Lower lobe of right lung (tissue), 2 donors: ENCODE results near the gene ABTB2. TPM values are rescaled to one million over a fixed set of nuclear protein-coding genes. Genes with fewer than 3 reads are reported as not detected.
A peak's percentile ranks its signal among the peaks of the same experiment; 100 is the strongest.

Source experiments
- ATAC-seq, 2 donors: fragments of 200-7000 bp; cut with Tn5 transposase; one replicate each; pipeline ENCODE4 v1.9.1; 2020 to 2022; ENCODE audit warnings: mild to moderate bottlenecking in 2 of 2, moderate library complexity in 2 of 2
- DNase-seq: peaks from one replicate; pipeline ENCODE4 v3.0.0-alpha.2; 2020
- H3K27ac ChIP-seq: fragments of 200-600 bp; one replicate; pipeline ENCODE4 v1.8.0; 2022
- H3K27me3 ChIP-seq: fragments of 200-600 bp; one replicate; pipeline ENCODE4 v1.8.0; 2022; ENCODE audit warnings: low read depth
- H3K36me3 ChIP-seq: fragments of 200-600 bp; one replicate; pipeline ENCODE4 v1.8.0; 2022; ENCODE audit warnings: mild to moderate bottlenecking
- H3K4me1 ChIP-seq: fragments of 200-600 bp; one replicate; pipeline ENCODE4 v1.8.0; 2022
- H3K4me3 ChIP-seq: fragments of 200-600 bp; one replicate; pipeline ENCODE4 v1.8.0; 2022; ENCODE audit warnings: mild to moderate bottlenecking
- H3K9me3 ChIP-seq: fragments of 200-600 bp; one replicate; pipeline ENCODE4 v1.8.0; 2022
- CTCF ChIP-seq: fragments of 200-600 bp; IDR thresholded peaks from one replicate; pipeline ENCODE4 v1.8.0; 2022; ENCODE audit warnings: antibody characterized with exemption, mild to moderate bottlenecking
- intact Hi-C: fragments of 100-400 bp; cut with DNase I; formaldehyde crosslinking; loops from one replicate; pipeline ENCODE4 v1.11.0; 2022
- total RNA-seq: library from RNA; stranded (reverse); fragmentation: NEBNext Ultra II Directional; extraction: Animal tissue kit (Norgen Biotek cat#: 25700); gene quantifications from one replicate; pipeline ENCODE4 v1.2.1, GENCODE V29; 2021
- donor health status: DM: no; HTN: yes; CAD: no; lungs with severe emphysema.

Gene ABTB2
- total RNA-seq, 1 donor from 2014 or later, result 2.7 TPM

GRCh38 chr11:34178209-34178821 lies 179.5 kb downstream of the ABTB2 start:
- Histone ChIP-seq H3K27ac (no peak overlapping the region), H3K9me3 (no peaks in the 10 kb centered on the region), H3K4me1 (peaks cover 14% of the 10 kb centered on the region), H3K36me3 (no peaks in the 10 kb centered on the region), H3K27me3 (no peaks in the 10 kb centered on the region), H3K4me3 (no peak overlapping the region)
- intact Hi-C loops, result no loop called here
- TF ChIP-seq CTCF, result no peak
- ATAC-seq (no peak), DNase-seq (no peak)

- DNase-seq, result no peak
- intact Hi-C loops, result no loop called here
- TF ChIP-seq CTCF, result no peak
These were observed 181.0 kb downstream of the ABTB2 start for GRCh38 chr11:34176751-34177209.

GRCh38 chr11:34175284-34176019 lies 182.4 kb downstream of the ABTB2 start:
- Histone ChIP-seq H3K9me3 (no peaks in the 10 kb centered on the region), H3K4me3 (no peak overlapping the region), H3K36me3 (no peaks in the 10 kb centered on the region), H3K4me1 (peaks cover 14% of the 10 kb centered on the region), H3K27ac (no peak overlapping the region), H3K27me3 (peaks cover 7% of the 10 kb centered on the region)
- intact Hi-C loops, result no loop called here
- no peak for TF ChIP-seq CTCF
- DNase-seq (no peak), ATAC-seq (no peak)

More at GRCh38 chr11:34176751-34177209, 181.0 kb downstream of the ABTB2 start:
- no peak overlapping the region for H3K27ac ChIP-seq
- no peaks in the 10 kb centered on the region for H3K9me3 ChIP-seq
- H3K4me3 ChIP-seq, result no peak overlapping the region
- no peaks in the 10 kb centered on the region for H3K36me3 ChIP-seq
- H3K27me3 ChIP-seq, result peaks cover 7% of the 10 kb centered on the region
- ATAC-seq, result no peak
- peaks cover 14% of the 10 kb centered on the region for H3K4me1 ChIP-seq

- H3K9me3 ChIP-seq, result no peaks in the 10 kb centered on the region
- peak; percentile 96 to 99 for ATAC-seq
- peak; percentile 92 for TF ChIP-seq CTCF
- H3K36me3 ChIP-seq, result no peaks in the 10 kb centered on the region
- intact Hi-C loops, result loop anchor here (5.0 kb wide), 1 partner anchor 183 kb away; the partner anchor contains the start of gene ABTB2
- H3K4me3 ChIP-seq, result peak overlapping the region; percentile 36
- peak; percentile 88 for DNase-seq
- H3K4me1 ChIP-seq, result peaks cover 14% of the 10 kb centered on the region
- H3K27ac ChIP-seq, result no peak overlapping the region
- H3K27me3 ChIP-seq, result peaks cover 7% of the 10 kb centered on the region
These were observed 183.3 kb downstream of the ABTB2 start for GRCh38 chr11:34174412-34175041.

GRCh38 chr11:34173050-34173449 lies 184.8 kb downstream of the ABTB2 start:
- H3K4me3 ChIP-seq, result no peak overlapping the region
- no peaks in the 10 kb centered on the region for H3K36me3 ChIP-seq
- H3K27ac ChIP-seq, result no peak overlapping the region
- intact Hi-C loops, result loop anchor here (5.0 kb wide), 1 partner anchor 184 kb away; the partner anchor contains the start of gene ABTB2
- no peak for TF ChIP-seq CTCF
- H3K27me3 ChIP-seq, result peaks cover 7% of the 10 kb centered on the region
- peaks cover 14% of the 10 kb centered on the region for H3K4me1 ChIP-seq
- ATAC-seq (no peak), DNase-seq (no peak)
- no peaks in the 10 kb centered on the region for H3K9me3 ChIP-seq
